IPS-18c (cell line): ENCODE results near the gene RAPGEF1.
"Not testable (repeated sequence)": the region's sequence is repeated elsewhere in the genome, so short reads cannot be mapped to it uniquely, and the experiment has no call there.

Experiments
- H3K4me3 ChIP-seq: 2 replicates; pipeline ENCODE4 v1.7.0; 2013; ENCODE audit warnings: low read depth, mild to moderate bottlenecking, low read length, moderate library complexity; ENCODE audit not compliant: insufficient read depth
- H3K9me3 ChIP-seq: one replicate; pipeline ENCODE4 v1.6.1; 2013; ENCODE audit warnings: mild to moderate bottlenecking, low read length, moderate library complexity; ENCODE audit not compliant: control insufficient read depth, insufficient read depth

Gene RAPGEF1

GRCh38 chr9:131657456-131657855 is 82.4 kb downstream of the RAPGEF1 start:
- no peak overlapping the region for H3K4me3 ChIP-seq
- no peaks in the 10 kb centered on the region for H3K9me3 ChIP-seq

GRCh38 chr9:131657037-131657377 is 82.9 kb downstream of the RAPGEF1 start:
- no peaks in the 10 kb centered on the region for H3K9me3 ChIP-seq
- no peak overlapping the region for H3K4me3 ChIP-seq

- no peaks in the 10 kb centered on the region for H3K9me3 ChIP-seq
- no peak overlapping the region for H3K4me3 ChIP-seq
Observed at GRCh38 chr9:131656356-131657036, 83.4 kb downstream of the RAPGEF1 start.

- H3K9me3 ChIP-seq, H3K4me3 ChIP-seq: not testable (repeated sequence)
Observed at GRCh38 chr9:131654369-131654768, 85.5 kb downstream of the RAPGEF1 start.

GRCh38 chr9:131651599-131651998 is 88.3 kb downstream of the RAPGEF1 start:
- no peak overlapping the region for H3K4me3 ChIP-seq
- H3K9me3 ChIP-seq: no peaks in the 10 kb centered on the region

- H3K9me3 ChIP-seq: no peaks in the 10 kb centered on the region
- no peak overlapping the region for H3K4me3 ChIP-seq
Observed at GRCh38 chr9:131651160-131651559, 88.7 kb downstream of the RAPGEF1 start.

GRCh38 chr9:131650254-131650653 is 89.6 kb downstream of the RAPGEF1 start:
- no peaks in the 10 kb centered on the region for H3K9me3 ChIP-seq
- no peak overlapping the region for H3K4me3 ChIP-seq

- Histone ChIP-seq H3K4me3 (no peak overlapping the region), H3K9me3 (no peaks in the 10 kb centered on the region)
Observed at GRCh38 chr9:131649646-131650045, 90.2 kb downstream of the RAPGEF1 start.

GRCh38 chr9:131645078-131645776 is 94.6 kb downstream of the RAPGEF1 start:
- Histone ChIP-seq H3K4me3 (no peak overlapping the region), H3K9me3 (no peaks in the 10 kb centered on the region)

GRCh38 chr9:131642496-131643083 is 97.3 kb downstream of the RAPGEF1 start:
- H3K4me3 ChIP-seq: no peak overlapping the region

GRCh38 chr9:131641618-131642495 is 98.0 kb downstream of the RAPGEF1 start:
- no peaks in the 10 kb centered on the region for H3K9me3 ChIP-seq
- no peak overlapping the region for H3K4me3 ChIP-seq

More at GRCh38 chr9:131642496-131643083, 97.3 kb downstream of the RAPGEF1 start:
- H3K9me3 ChIP-seq: no peaks in the 10 kb centered on the region

GRCh38 chr9:131640438-131641137 is 99.3 kb downstream of the RAPGEF1 start:
- H3K4me3 ChIP-seq: no peak overlapping the region
- no peaks in the 10 kb centered on the region for H3K9me3 ChIP-seq

- H3K4me3 ChIP-seq: no peak overlapping the region
- H3K9me3 ChIP-seq: no peaks in the 10 kb centered on the region
Observed at GRCh38 chr9:131639769-131640437, 100.0 kb downstream of the RAPGEF1 start.

GRCh38 chr9:131636593-131636992 is 103.3 kb downstream of the RAPGEF1 start:
- Histone ChIP-seq H3K4me3 (no peak overlapping the region), H3K9me3 (no peaks in the 10 kb centered on the region)

- H3K4me3 ChIP-seq: no peak overlapping the region
- no peaks in the 10 kb centered on the region for H3K9me3 ChIP-seq
Observed at GRCh38 chr9:131635892-131636291, 104.0 kb downstream of the RAPGEF1 start.

GRCh38 chr9:131635285-131635684 is 104.6 kb downstream of the RAPGEF1 start:
- no peak overlapping the region for H3K4me3 ChIP-seq
- H3K9me3 ChIP-seq: no peaks in the 10 kb centered on the region
